Kidney (tissue), 14 donors: Measurements from ENCODE around the gene JPH4. TPM values are rescaled to one million over a fixed set of nuclear protein-coding genes. Genes with fewer than 3 reads are reported as not detected.

Experiments
- DNase-seq, 5 donors: peaks; one replicate each; pipeline ENCODE4 v3.0.0-alpha.2; 2013 to 2020
- FAIRE-seq: peaks from 2 replicates; lab custom pipeline; 2012; peaks lifted over from hg19 to GRCh38; lab: Jason Lieb, UNC
- H3K27ac ChIP-seq, 2 donors: one replicate each; pipeline ENCODE4 v1.7.0; 2013; ENCODE audit warnings: low read depth in 2 of 2, low read length in 2 of 2, inconsistent platforms in 1 of 2
- H3K27me3 ChIP-seq: one replicate; pipeline ENCODE4 v1.7.1; 2013; ENCODE audit warnings: low read length, inconsistent platforms; ENCODE audit not compliant: control insufficient read depth, insufficient read depth
- H3K36me3 ChIP-seq, 3 donors: one replicate each; pipeline versions ENCODE4 v1.7.0 to v1.7.1; 2013; ENCODE audit warnings: low read length in 3 of 3, control low read depth in 1 of 3, inconsistent platforms in 1 of 3; ENCODE audit not compliant: insufficient read depth in 3 of 3, control insufficient read depth in 2 of 3
- H3K4me1 ChIP-seq, 3 donors: one replicate each; pipeline versions ENCODE4 v1.7.0 to v1.7.1; 2013; ENCODE audit warnings: low read length in 3 of 3, inconsistent platforms in 1 of 3, low read depth in 1 of 3; ENCODE audit not compliant: control insufficient read depth in 2 of 3, insufficient read depth in 2 of 3
- H3K4me3 ChIP-seq, 3 donors: one replicate each; pipeline versions ENCODE4 v1.7.0 to v1.8.1; 2013; ENCODE audit warnings: low read length in 3 of 3, control low read depth in 1 of 3, inconsistent platforms in 1 of 3
- H3K9ac ChIP-seq, 3 donors: one replicate each; pipeline versions ENCODE4 v1.7.0 to v1.7.1; 2013; ENCODE audit warnings: low read length in 3 of 3, control low read depth in 1 of 3, inconsistent platforms in 1 of 3
- H3K9me3 ChIP-seq, 3 donors: one replicate each; pipeline versions ENCODE4 v1.7.0 to v1.7.1; 2013; ENCODE audit warnings: low read length in 3 of 3, control low read depth in 1 of 3, inconsistent platforms in 1 of 3; ENCODE audit not compliant: control insufficient read depth in 2 of 3, insufficient read depth in 1 of 3
- intact Hi-C: fragments of 100-400 bp; cut with DNase I; formaldehyde crosslinking; loops from one replicate; pipeline ENCODE4 v1.11.1; 2022
- polyA plus RNA-seq: library from polyadenylated mRNA; stranded (reverse); fragments of 350-450 nt; fragmentation: Illumina TruSeq; extraction: RNeasy Lipid Tissue Mini Kit (QIAGEN cat#74804); gene quantifications from one replicate; pipeline ENCODE4 v1.2.3, GENCODE V29; 2014; ENCODE audit warnings: low read depth, low replicate concordance; ENCODE audit not compliant: insufficient read depth
- total RNA-seq: library from RNA; stranded (reverse); fragmentation: NEBNext Ultra II Directional; extraction: Animal tissue kit (Norgen Biotek cat#: 25700); gene quantifications from one replicate; pipeline ENCODE4 v1.2.1, GENCODE V29; 2021
- TF ChIP-seq, protein P1 (sequence below): IDR thresholded peaks from 3 replicates; pipeline ENCODE4 v1.5.1; 2012; ENCODE audit warnings: mild to moderate bottlenecking, moderate library complexity, borderline replicate concordance; ENCODE audit not compliant: insufficient read depth; ENCODE audit errors: extremely low read depth
- donor health status: control.
- donor health status: control.
- donor health status: control.
- donor health status: control.
- donor health status: control.
- donor health status: DM: yes; HTN: yes; CAD: no.
- donor health status: Normal renal cell carcinoma (clear cell type).

The JPH4 gene
- total and polyA plus RNA-seq, 2 donors from 2014 or later, result 3.6 to 7.0 TPM

GRCh38 chr14:23548351-23549318 lies 30.0 kb downstream of the JPH4 start:
- Histone ChIP-seq H3K4me3 (no peak overlapping the region), H3K9me3 (no peaks in the 10 kb centered on the region), H3K4me1 (peaks cover 0 to 17% (median 17%) of the 10 kb centered on the region in 3 donors), H3K36me3 (no peaks in the 10 kb centered on the region), H3K27me3 (peaks cover 4% of the 10 kb centered on the region), H3K9ac (peak overlapping the region in 1 of 3 donors; percentile 4), H3K27ac (peak overlapping the region; percentile 56 to 58)
- intact Hi-C loops, result no loop called here
- FAIRE-seq (no peak), DNase-seq (peak in 4 of 5 donors; percentile 63 to 85 (median 80))
- TF ChIP-seq, protein P1, sequence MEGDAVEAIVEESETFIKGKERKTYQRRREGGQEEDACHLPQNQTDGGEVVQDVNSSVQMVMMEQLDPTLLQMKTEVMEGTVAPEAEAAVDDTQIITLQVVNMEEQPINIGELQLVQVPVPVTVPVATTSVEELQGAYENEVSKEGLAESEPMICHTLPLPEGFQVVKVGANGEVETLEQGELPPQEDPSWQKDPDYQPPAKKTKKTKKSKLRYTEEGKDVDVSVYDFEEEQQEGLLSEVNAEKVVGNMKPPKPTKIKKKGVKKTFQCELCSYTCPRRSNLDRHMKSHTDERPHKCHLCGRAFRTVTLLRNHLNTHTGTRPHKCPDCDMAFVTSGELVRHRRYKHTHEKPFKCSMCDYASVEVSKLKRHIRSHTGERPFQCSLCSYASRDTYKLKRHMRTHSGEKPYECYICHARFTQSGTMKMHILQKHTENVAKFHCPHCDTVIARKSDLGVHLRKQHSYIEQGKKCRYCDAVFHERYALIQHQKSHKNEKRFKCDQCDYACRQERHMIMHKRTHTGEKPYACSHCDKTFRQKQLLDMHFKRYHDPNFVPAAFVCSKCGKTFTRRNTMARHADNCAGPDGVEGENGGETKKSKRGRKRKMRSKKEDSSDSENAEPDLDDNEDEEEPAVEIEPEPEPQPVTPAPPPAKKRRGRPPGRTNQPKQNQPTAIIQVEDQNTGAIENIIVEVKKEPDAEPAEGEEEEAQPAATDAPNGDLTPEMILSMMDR, result no peak

- Histone ChIP-seq H3K9me3 (no peaks in the 10 kb centered on the region), H3K27me3 (peaks cover 4% of the 10 kb centered on the region), H3K36me3 (no peaks in the 10 kb centered on the region), H3K27ac (peak overlapping the region; percentile 56 to 58), H3K4me1 (peaks cover 0 to 23% (median 17%) of the 10 kb centered on the region in 3 donors), H3K4me3 (no peak overlapping the region), H3K9ac (peak overlapping the region in 1 of 3 donors; percentile 4)
- no peak for FAIRE-seq
- intact Hi-C loops, result no loop called here
- TF ChIP-seq, protein P1, result no peak
- no peak for DNase-seq
Measured at GRCh38 chr14:23547924-23548323, 30.7 kb downstream of the JPH4 start.

DNA sequence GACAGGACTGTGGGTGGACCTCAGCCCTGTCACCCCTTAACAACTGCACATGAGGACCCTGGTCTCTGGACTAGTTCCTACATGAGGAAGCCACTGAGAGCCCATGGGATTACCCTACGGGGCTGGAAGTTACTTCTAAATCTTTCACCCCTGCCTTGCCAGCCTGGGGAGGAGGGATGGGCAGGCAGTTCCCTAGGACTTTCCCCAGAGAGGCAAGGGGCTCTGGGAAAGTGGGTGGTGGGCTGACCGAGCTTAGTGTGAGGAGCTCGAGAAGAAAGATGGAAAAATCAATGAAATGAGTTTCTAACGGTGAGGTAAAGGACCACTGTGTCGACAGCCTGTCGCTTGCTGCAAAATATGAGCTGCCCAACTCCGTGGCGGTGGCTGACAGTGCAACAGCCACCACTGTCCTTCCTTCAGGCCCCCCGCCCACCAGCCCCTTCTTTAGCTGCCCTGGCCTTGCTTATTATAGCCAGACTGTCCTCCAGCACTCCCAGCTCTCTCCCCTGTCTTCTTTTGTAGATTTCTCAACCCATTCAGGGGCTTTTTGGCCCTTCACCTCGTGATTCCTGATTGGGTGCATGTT lies 32.0 kb downstream of the JPH4 start:
- Histone ChIP-seq H3K9me3 (no peaks in the 10 kb centered on the region), H3K36me3 (no peaks in the 10 kb centered on the region), H3K27me3 (peaks cover 4% of the 10 kb centered on the region), H3K27ac (no peak overlapping the region), H3K9ac (no peak overlapping the region), H3K4me1 (peaks cover 0 to 23% (median 17%) of the 10 kb centered on the region in 3 donors), H3K4me3 (no peak overlapping the region)
- DNase-seq (no peak), FAIRE-seq (no peak)
- intact Hi-C loops, result no loop called here
- TF ChIP-seq, protein P1, result no peak
